ENCODE measurements around the gene VGLL1.

The VGLL1 gene

GRCh38 chrX:136551410-136551809 lies 19.4 kb downstream of the VGLL1 start:
- DNase-seq (ENCODE audit: low read depth in 3 of 3) = no peak

GRCh38 chrX:136555694-136556093 lies 23.7 kb downstream of the VGLL1 start:
- DNase-seq (ENCODE audit: low read depth in 3 of 3) = no peak

- DNase-seq (ENCODE audit: low read depth in 3 of 3) = no peak
Observed at GRCh38 chrX:136572030-136572429, 40.0 kb downstream of the VGLL1 start.

DNA sequence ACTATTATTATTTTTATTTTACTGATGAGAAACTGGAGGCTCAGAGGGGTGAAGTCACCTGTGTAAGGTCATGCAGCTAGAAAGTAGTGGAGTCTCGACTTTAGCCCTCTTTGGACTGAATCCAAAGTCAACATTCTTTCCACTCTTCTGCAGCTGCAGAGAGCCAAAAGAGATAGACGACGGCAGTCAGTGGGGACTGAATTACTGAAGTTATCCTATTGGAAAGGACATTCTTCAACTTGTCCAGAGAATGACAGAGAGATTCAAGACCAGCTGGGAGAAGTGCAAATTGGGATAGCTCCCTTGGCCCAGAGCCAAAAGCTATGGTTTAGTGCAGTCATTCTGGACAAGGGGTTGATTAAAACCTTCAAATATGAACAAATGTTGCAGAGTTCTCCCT lies 42.5 kb downstream of the VGLL1 start:
- DNase-seq (ENCODE audit: low read depth in 3 of 3) = no peak

GRCh38 chrX:136577552-136577951 lies 45.5 kb downstream of the VGLL1 start:
- DNase-seq (ENCODE audit: low read depth in 3 of 3) = peak; percentile 9 to 45 (median 43)

DNA sequence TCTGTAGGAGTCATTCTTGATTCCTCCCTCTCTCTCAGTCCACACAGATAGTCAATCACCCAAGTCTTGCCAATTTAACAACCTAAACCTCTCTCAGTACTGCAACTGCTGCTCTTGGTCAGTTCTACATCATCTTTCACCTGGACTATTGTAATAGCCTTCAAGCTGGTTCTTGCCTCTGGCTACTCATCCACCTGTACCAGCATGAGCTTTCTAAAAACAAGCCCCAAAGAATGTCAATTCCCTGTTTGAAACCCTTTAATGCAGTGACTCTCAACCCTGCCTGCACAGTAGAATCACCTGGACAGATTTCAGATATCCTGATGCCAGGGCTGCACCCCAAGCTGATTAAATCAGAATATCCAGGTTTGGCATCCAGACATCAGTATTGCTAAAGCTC lies 48.3 kb downstream of the VGLL1 start:
- no peak for DNase-seq (ENCODE audit: low read depth in 3 of 3)

GRCh38 chrX:136582624-136583023 lies 50.6 kb downstream of the VGLL1 start:
- DNase-seq (ENCODE audit: low read depth in 3 of 3) = no peak

DNA sequence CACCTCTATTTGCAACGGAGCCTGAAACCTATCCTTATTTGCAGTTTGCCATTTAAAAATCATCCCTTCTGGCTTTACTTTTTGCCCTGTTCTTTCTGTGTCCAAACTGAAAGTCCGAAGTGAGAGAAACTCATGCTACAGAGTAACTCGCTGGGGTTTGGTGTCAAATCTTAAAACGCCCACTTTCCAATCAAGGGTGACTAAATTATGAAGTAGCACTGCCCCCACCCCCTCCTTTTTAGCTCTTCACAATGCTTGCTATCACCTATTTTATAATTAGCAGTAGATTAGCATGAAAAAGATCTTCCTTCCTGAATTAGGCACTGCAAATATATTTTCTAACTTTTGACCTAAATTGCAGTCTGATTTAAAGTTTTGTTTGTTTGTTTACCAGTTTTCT lies 52.5 kb downstream of the VGLL1 start:
- DNase-seq (ENCODE audit: low read depth in 3 of 3) = no peak

DNA sequence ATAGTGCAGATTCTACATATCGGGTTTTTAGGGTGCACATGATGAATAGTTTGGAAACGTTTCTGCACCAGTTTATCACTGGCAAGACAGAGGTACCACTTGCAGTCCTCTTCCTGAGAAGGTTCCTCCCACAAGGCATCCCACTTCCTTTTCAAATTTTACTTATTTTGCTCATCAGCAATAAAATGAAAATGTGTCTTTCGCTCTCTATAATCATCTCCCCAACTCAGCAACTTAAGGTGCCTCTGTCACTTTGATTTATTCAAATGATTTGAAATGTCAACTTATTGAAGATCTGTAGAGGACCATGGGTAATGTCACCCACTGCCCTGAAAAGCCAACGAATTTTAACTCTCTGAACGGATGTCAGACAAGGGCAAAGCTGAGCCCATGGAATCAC lies 53.2 kb downstream of the VGLL1 start:
- DNase-seq (ENCODE audit: low read depth in 3 of 3) = no peak

GRCh38 chrX:136585960-136586359 lies 53.9 kb downstream of the VGLL1 start:
- DNase-seq (ENCODE audit: low read depth in 3 of 3) = no peak

- no peak for DNase-seq (ENCODE audit: low read depth in 3 of 3)
Observed at GRCh38 chrX:136586386-136586785, 54.4 kb downstream of the VGLL1 start.

- no peak for DNase-seq (ENCODE audit: low read depth in 3 of 3)
Observed at GRCh38 chrX:136587532-136587931, 55.5 kb downstream of the VGLL1 start.

GRCh38 chrX:136588036-136588435 lies 56.0 kb downstream of the VGLL1 start:
- no peak for DNase-seq (ENCODE audit: low read depth in 3 of 3)

GRCh38 chrX:136589966-136590365 lies 58.0 kb downstream of the VGLL1 start:
- no peak for DNase-seq (ENCODE audit: low read depth in 3 of 3)

DNA sequence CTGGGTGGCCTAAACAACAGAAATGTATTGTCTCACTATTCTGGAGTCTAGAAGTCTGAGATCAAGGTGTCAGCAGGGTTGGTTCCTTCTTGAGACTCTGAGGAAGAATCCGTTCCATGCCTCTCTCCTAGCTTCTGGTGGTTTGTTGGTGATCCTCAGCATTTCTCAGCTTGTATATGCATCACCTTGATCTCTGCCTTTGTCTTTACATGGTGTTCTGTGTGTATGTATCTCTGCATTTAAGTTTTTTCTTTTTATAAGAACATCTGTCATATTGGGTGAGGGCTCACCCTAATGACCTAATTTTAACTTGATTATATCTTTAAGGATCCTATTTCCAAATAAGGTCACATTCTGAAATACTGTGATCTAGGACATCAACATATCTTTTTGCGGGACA lies 65.3 kb downstream of the VGLL1 start:
- DNase-seq (ENCODE audit: low read depth in 3 of 3) = no peak

- no peak for DNase-seq (ENCODE audit: low read depth in 3 of 3)
Observed at GRCh38 chrX:136597954-136598353, 65.9 kb downstream of the VGLL1 start.

DNA sequence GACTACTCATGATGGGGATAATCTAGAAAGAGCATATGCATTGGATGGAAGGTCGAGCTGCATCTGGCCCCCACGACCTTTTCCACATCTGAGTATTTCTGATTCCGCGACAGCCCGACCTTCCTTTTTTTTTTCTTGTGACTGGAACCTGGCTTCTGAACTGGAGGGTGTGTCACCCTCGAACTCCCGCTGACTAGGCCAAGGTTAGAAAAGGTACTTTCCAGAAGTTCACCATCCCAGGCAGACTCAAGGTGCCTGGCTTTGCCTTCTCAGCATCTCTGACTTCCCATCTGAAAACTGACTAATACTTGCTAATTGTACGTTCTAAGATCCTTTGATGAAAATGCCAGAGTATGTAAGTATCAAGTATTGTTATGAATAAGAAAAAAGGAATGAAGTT lies 66.6 kb downstream of the VGLL1 start:
- no peak for DNase-seq (ENCODE audit: low read depth in 3 of 3)

DNA sequence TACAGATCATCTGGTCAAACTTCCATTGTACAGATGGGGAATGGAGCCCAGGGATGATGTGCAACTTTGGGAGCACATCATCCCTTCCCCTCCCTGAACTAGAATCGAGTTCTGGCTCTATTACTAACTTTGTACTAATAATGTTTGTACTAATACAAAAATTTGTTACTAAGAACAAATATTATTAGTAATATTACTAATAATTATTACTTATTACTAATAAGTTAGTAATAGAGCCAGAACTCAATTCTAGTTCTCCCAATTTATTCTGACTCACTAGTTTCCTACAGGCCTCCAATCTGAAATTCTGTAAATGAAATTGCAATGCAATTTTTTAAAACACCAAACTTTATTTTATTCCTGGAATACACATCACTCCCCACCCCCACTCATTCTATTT lies 68.0 kb downstream of the VGLL1 start:
- no peak for DNase-seq (ENCODE audit: low read depth in 3 of 3)

Data from stimulated activated CD4-positive, alpha-beta T cell treated with anti-CD3 and anti-CD28 coated beads, TNF-alpha, amount 100 ng/mL, for 4 hours (primary cell).